Measurements from ENCODE around the gene OR4D1.

OR4D1 gene

GRCh38 chr17:58195518-58196123, 47.4 kb downstream of the OR4D1 start:
- no peak for DNase-seq

GRCh38 chr17:58196610-58197009, 48.4 kb downstream of the OR4D1 start:
- DNase-seq: no peak

GRCh38 chr17:58200024-58200633, 51.9 kb downstream of the OR4D1 start:
- peak; percentile 55 for DNase-seq

- no peak for DNase-seq
Measured at GRCh38 chr17:58202859-58203258, 54.7 kb downstream of the OR4D1 start.

GRCh38 chr17:58204796-58205195, 56.6 kb downstream of the OR4D1 start:
- peak; percentile 11 for DNase-seq

- DNase-seq: no peak
Measured at GRCh38 chr17:58205936-58206335, 57.8 kb downstream of the OR4D1 start.

- no peak for DNase-seq
Measured at GRCh38 chr17:58207451-58207850, 59.3 kb downstream of the OR4D1 start.

GRCh38 chr17:58208344-58208743, 60.2 kb downstream of the OR4D1 start:
- DNase-seq: no peak
